Naive B cell (primary cell): ENCODE results near the gene FAM209A. TPM values are rescaled to one million over a fixed set of nuclear protein-coding genes. Genes with fewer than 3 reads are reported as not detected.
A peak's percentile ranks its signal among the peaks of the same experiment; 100 is the strongest.
"Not testable (repeated sequence)": the region's sequence is repeated elsewhere in the genome, so short reads cannot be mapped to it uniquely, and the experiment has no call there.

Experiments
- ATAC-seq, 2 donors: fragments of 150-1000 bp; cut with Tn5 transposase; 2 replicates each; pipeline ENCODE4 v1.10.0; 2021; ENCODE audit warnings: low read depth in 2 of 2, mild to moderate bottlenecking in 2 of 2, moderate library complexity in 2 of 2
- DNase-seq: peaks from one replicate; pipeline ENCODE4 v3.0.0; 2022
- H3K27ac Mint-ChIP-seq, 6 donors: one replicate each; pipeline ENCODE4 v1.8.0; 2020 to 2022; ENCODE audit warnings: mild to moderate bottlenecking in 6 of 6, mixed read lengths in 6 of 6, moderate library complexity in 5 of 6, inconsistent platforms in 2 of 6
- H3K27me3 Mint-ChIP-seq, 3 donors: one replicate each; pipeline ENCODE4 v1.8.0; 2021 to 2022; ENCODE audit warnings: mixed read lengths in 3 of 3, mild to moderate bottlenecking in 1 of 3
- H3K36me3 Mint-ChIP-seq, 2 donors: one replicate each; pipeline ENCODE4 v1.8.0; 2020 to 2022; ENCODE audit warnings: mixed read lengths in 2 of 2, inconsistent platforms in 1 of 2, mild to moderate bottlenecking in 1 of 2
- H3K4me1 Mint-ChIP-seq, 3 donors: one replicate each; pipeline ENCODE4 v1.8.0; 2020 to 2022; ENCODE audit warnings: mixed read lengths in 3 of 3, inconsistent platforms in 1 of 3, mild to moderate bottlenecking in 1 of 3, moderate library complexity in 1 of 3
- H3K4me3 Mint-ChIP-seq, 8 donors: one replicate each; pipeline ENCODE4 v1.8.0; 2020 to 2022; ENCODE audit warnings: mild to moderate bottlenecking in 8 of 8, mixed read lengths in 8 of 8, moderate library complexity in 8 of 8, inconsistent platforms in 2 of 8
- H3K9me3 Mint-ChIP-seq, 7 donors: one replicate each; pipeline ENCODE4 v1.8.0; 2020 to 2022; ENCODE audit warnings: mixed read lengths in 7 of 7, mild to moderate bottlenecking in 5 of 7, inconsistent platforms in 2 of 7, moderate library complexity in 1 of 7
- polyA plus RNA-seq, 6 donors: library from polyadenylated mRNA; unstranded; fragments of 300-500 nt; fragmentation: Illumina TruSeq; gene quantifications; one replicate each; pipeline ENCODE4 v1.2.3, GENCODE V29; 2021; ENCODE audit warnings: low read depth in 6 of 6

FAM209A gene
- polyA plus RNA-seq = 1 to 10 TPM in 1 of 6 donors, under 1 TPM in 3, not detected in 2; 0.38 to 1.1 (median 0.73) TPM

GRCh38 chr20:56524444-56524843 lies at the start of gene FAM209A:
Gene FAM209A (plus strand): TSS chr20:56524744. CDS start chr20:56524809, 65 bp downstream.
- H3K4me3 Mint-ChIP-seq = peak within 1 kb of the TSS in 1 of 8 donors; percentile 60

DNA sequence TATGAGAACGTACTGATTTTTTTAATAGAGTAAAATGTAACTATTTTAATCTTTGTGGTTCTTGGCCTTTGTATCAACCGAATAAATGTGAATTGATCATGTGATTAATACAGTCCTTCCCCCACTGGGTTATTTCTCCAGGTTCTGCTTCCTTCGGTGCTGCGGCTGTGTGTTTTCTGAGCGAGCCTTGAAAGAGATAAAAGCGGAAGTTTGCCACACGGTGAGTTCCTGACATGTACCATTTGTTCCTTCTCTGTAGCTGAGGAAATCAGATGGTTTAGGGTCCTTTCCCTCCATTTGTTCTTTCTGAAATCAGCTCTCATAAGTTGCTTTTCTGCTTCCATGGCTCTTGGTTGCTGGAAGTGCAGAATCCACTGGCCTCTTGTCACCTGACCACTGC lies 40.6 kb upstream of the FAM209A start:
- peaks cover 47 to 62% of the 10 kb centered on the region in 2 donors for H3K36me3 Mint-ChIP-seq
- H3K27ac Mint-ChIP-seq = peak overlapping the region; percentile 83 to 97 (median 94)
- H3K9me3 Mint-ChIP-seq = no peaks in the 10 kb centered on the region
- no peaks in the 10 kb centered on the region for H3K27me3 Mint-ChIP-seq
- peaks cover 30 to 42% (median 33%) of the 10 kb centered on the region in 3 donors for H3K4me1 Mint-ChIP-seq
- peak overlapping the region; percentile 46 to 90 (median 86) for H3K4me3 Mint-ChIP-seq
- peak; percentile 46 for DNase-seq
- peak; percentile 99 to 100 for ATAC-seq

More at GRCh38 chr20:56524444-56524843, at the start of gene FAM209A:
- H3K27me3 Mint-ChIP-seq, H3K27ac Mint-ChIP-seq, DNase-seq, H3K4me1 Mint-ChIP-seq, ATAC-seq: not testable (repeated sequence)
- peaks cover 21 to 24% of the 10 kb centered on the region in 2 donors for H3K36me3 Mint-ChIP-seq
- H3K9me3 Mint-ChIP-seq = peaks cover 5 to 31% (median 26%) of the 10 kb centered on the region in 7 donors

DNA sequence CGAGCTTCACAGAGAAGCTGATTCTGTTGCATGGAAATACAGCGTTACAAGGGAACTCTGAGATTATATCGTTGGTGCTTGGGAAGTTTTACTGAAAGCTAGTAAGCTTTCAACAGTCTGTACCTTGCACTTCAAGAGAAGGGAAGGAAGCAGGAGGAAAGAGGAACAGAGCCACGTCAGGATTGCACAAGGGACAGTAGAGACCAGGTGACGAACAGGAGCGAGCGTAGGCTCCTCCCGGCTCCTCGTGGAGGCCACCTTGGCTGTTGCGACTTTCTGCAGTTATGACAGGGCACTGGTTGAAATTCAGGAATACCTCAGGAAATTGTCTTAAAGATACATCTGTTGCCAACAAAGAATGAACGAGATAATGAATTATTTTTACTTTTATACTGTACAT lies 37.3 kb upstream of the FAM209A start:
- DNase-seq = no peak
- ATAC-seq = no peak
- Mint-ChIP-seq H3K4me1 (peaks cover 26 to 48% (median 33%) of the 10 kb centered on the region in 3 donors), H3K4me3 (no peak overlapping the region), H3K27ac (peak overlapping the region in 1 of 6 donors; percentile 39), H3K36me3 (peaks cover 42 to 58% of the 10 kb centered on the region in 2 donors), H3K27me3 (no peaks in the 10 kb centered on the region), H3K9me3 (no peaks in the 10 kb centered on the region)

DNA sequence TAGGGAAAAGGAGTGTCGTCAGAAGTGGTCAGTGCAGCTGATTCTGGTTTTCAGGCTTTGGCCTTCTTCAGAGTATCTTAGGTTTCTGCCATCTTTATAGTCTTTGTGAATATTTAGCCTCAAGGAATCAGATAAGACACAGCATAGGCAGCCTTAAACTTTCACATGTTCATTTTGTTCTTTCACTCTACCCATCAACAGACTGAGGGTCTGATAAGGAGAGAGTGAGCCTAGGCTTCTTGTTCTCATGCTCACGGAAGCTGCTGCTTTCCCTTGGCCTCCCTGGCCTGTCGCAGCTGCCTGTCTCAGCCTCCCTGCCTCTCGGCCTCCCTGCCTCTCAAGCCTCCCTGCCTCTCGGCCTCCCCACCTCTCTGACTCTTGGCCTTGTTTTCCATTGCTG lies 36.0 kb upstream of the FAM209A start:
- Mint-ChIP-seq H3K36me3 (peaks cover 42 to 50% of the 10 kb centered on the region in 2 donors), H3K4me3 (no peak overlapping the region), H3K27me3 (no peaks in the 10 kb centered on the region), H3K9me3 (no peaks in the 10 kb centered on the region), H3K4me1 (peaks cover 21 to 41% (median 26%) of the 10 kb centered on the region in 3 donors), H3K27ac (peak overlapping the region in 1 of 6 donors; percentile 27)
- DNase-seq = no peak
- no peak for ATAC-seq

GRCh38 chr20:56501116-56501515 lies 23.4 kb upstream of the FAM209A start:
- no peak for ATAC-seq
- Mint-ChIP-seq H3K4me3 (no peak overlapping the region), H3K9me3 (peaks cover 0 to 15% (median 5%) of the 10 kb centered on the region in 7 donors), H3K36me3 (peaks cover 16 to 18% of the 10 kb centered on the region in 2 donors), H3K27me3 (no peaks in the 10 kb centered on the region), H3K4me1 (peaks cover 2 to 6% (median 4%) of the 10 kb centered on the region in 3 donors), H3K27ac (no peak overlapping the region)
- DNase-seq = no peak

DNA sequence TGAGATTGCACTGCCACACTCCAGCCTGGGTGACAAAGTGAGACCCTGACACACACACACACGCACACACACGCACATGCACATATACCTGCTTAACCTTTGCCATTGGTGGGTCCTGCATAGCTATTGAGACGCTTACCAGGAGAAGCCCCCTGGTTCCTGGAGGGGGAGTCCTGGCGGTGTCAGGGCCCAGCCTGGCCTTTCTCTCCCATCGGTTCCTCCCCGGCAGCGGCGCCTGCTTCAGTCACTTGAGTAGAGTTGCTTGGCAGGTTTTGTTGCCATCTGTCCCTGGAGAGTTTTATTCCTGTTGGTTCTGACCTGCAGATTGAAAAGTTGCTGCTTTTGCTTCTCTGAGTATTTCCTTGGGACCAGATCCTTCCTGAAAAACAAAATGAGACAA lies 20.6 kb upstream of the FAM209A start:
- no peak overlapping the region for H3K4me3 Mint-ChIP-seq
- no peaks in the 10 kb centered on the region for H3K27me3 Mint-ChIP-seq
- peaks cover 0 to 7% of the 10 kb centered on the region in 2 donors for H3K36me3 Mint-ChIP-seq
- DNase-seq = no peak
- H3K4me1 Mint-ChIP-seq = peaks cover 0 to 9% (median 2%) of the 10 kb centered on the region in 3 donors
- ATAC-seq = no peak
- peak overlapping the region in 1 of 6 donors; percentile 76 for H3K27ac Mint-ChIP-seq
- no peaks in the 10 kb centered on the region for H3K9me3 Mint-ChIP-seq

GRCh38 chr20:56504373-56505005 lies 20.1 kb upstream of the FAM209A start:
- H3K27me3 Mint-ChIP-seq = no peaks in the 10 kb centered on the region
- no peak for DNase-seq
- no peak for ATAC-seq
- peaks cover 0 to 7% of the 10 kb centered on the region in 2 donors for H3K36me3 Mint-ChIP-seq
- H3K9me3 Mint-ChIP-seq = no peaks in the 10 kb centered on the region
- H3K27ac Mint-ChIP-seq = peak overlapping the region in 1 of 6 donors; percentile 76
- no peak overlapping the region for H3K4me3 Mint-ChIP-seq
- peaks cover 0 to 9% (median 2%) of the 10 kb centered on the region in 3 donors for H3K4me1 Mint-ChIP-seq

- H3K4me3 Mint-ChIP-seq = no peak overlapping the region
- DNase-seq = no peak
- H3K4me1 Mint-ChIP-seq = peaks cover 0 to 9% (median 2%) of the 10 kb centered on the region in 3 donors
- H3K9me3 Mint-ChIP-seq = no peaks in the 10 kb centered on the region
- no peak for ATAC-seq
- no peaks in the 10 kb centered on the region for H3K27me3 Mint-ChIP-seq
- H3K27ac Mint-ChIP-seq = no peak overlapping the region
- peaks cover 0 to 7% of the 10 kb centered on the region in 2 donors for H3K36me3 Mint-ChIP-seq
Measured at GRCh38 chr20:56506103-56506502, 18.4 kb upstream of the FAM209A start.

DNA sequence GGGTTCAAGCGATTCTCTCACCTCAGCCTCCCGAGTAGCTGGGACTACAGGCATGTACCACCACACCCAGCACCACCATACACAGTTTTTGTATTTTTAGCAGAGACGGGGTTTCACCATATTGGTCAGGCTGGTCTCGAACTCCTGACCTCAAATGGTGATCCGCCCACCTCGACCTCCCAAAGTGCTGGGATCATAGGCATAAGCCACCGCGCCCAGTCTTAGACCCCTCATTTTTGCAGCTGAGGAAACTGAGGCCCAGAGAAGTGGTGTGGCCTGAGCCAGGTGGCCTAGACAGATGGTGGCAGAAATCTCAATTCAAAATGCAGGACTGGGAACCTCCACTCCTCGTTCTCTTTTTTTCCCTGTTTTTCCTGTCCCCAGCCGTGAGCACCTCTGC lies 12.6 kb upstream of the FAM209A start:
- Mint-ChIP-seq H3K4me1 (peaks cover 0 to 9% (median 0%) of the 10 kb centered on the region in 3 donors), H3K9me3 (no peaks in the 10 kb centered on the region), H3K27ac (peak overlapping the region in 1 of 6 donors; percentile 74), H3K27me3 (no peaks in the 10 kb centered on the region), H3K4me3 (no peak overlapping the region), H3K36me3 (peaks cover 15 to 18% of the 10 kb centered on the region in 2 donors)
- ATAC-seq (no peak), DNase-seq (no peak)

DNA sequence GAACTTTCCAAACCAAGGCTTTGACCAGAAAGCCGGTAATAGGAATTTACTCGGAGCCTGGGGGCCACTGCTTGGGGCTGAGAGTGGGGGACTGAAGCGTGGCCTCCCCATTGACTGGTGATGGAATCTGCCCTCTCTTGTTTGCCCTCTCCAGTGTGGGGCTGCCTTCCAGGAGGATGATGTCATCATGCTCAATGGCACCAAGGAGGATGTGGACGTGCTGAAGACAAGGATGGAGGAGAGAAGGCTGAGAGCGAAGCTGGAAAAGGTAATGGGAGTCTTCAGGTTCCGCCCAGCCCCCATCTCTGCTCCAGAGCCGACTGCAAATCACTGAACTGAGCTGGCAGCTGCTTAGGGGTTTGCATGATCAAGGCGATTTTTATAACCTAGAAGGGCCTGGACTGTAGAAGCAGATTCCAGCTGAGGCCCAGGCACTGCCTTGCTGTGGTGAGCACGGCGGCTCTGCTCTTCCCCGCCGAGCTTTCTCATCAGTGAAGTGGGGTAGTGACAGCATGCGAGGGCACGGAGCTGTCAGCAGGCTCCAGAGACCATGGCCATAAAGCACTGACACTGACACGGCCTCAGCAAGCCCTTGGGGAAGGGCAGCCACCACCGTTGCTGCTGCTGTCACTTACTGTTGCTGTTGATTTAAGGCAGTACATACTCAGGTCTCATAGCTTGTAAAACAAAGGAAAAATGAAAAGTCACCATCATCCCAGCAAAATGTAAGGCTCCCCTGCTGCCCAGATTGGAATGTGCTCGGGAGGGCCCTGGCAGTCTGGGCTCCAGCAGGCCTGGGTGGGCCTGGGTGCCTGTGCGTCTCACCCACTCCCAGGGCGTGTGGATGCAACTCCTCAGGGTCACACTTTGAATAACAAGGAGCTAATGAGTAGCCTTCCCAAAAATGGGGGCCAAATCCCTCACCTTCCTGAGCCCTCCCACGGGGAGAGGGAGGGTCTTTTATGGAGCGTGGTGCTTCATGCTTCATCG lies 11.1 kb upstream of the FAM209A start:
- Mint-ChIP-seq H3K36me3 (peaks cover 21 to 33% of the 10 kb centered on the region in 2 donors), H3K4me3 (no peak overlapping the region), H3K4me1 (peaks cover 0 to 2% (median 0%) of the 10 kb centered on the region in 3 donors), H3K27ac (no peak overlapping the region), H3K9me3 (peaks cover 0 to 5% (median 4%) of the 10 kb centered on the region in 7 donors), H3K27me3 (no peaks in the 10 kb centered on the region)
- ATAC-seq (no peak), DNase-seq (no peak)

- H3K27me3 Mint-ChIP-seq = no peaks in the 10 kb centered on the region
- ATAC-seq (no peak), DNase-seq (no peak)
- H3K27ac Mint-ChIP-seq = peak overlapping the region in 1 of 6 donors; percentile 21
- peaks cover 0 to 34% (median 25%) of the 10 kb centered on the region in 7 donors for H3K9me3 Mint-ChIP-seq
- H3K36me3 Mint-ChIP-seq = peaks cover 46 to 55% of the 10 kb centered on the region in 2 donors
- no peaks in the 10 kb centered on the region for H3K4me1 Mint-ChIP-seq
- H3K4me3 Mint-ChIP-seq = no peak overlapping the region
Measured at GRCh38 chr20:56516631-56517030, 7.9 kb upstream of the FAM209A start.

- peaks cover 0 to 38% (median 29%) of the 10 kb centered on the region in 7 donors for H3K9me3 Mint-ChIP-seq
- DNase-seq (no peak), ATAC-seq (no peak)
- H3K4me1 Mint-ChIP-seq = no peaks in the 10 kb centered on the region
- H3K4me3 Mint-ChIP-seq = no peak overlapping the region
- peaks cover 46 to 57% of the 10 kb centered on the region in 2 donors for H3K36me3 Mint-ChIP-seq
- no peaks in the 10 kb centered on the region for H3K27me3 Mint-ChIP-seq
- no peak overlapping the region for H3K27ac Mint-ChIP-seq
Measured at GRCh38 chr20:56517211-56517610, 7.3 kb upstream of the FAM209A start.

- Mint-ChIP-seq H3K4me3 (no peak overlapping the region), H3K27ac (no peak overlapping the region), H3K9me3 (peaks cover 0 to 38% (median 30%) of the 10 kb centered on the region in 7 donors), H3K27me3 (no peaks in the 10 kb centered on the region), H3K4me1 (no peaks in the 10 kb centered on the region), H3K36me3 (peaks cover 46 to 57% of the 10 kb centered on the region in 2 donors)
- ATAC-seq (no peak), DNase-seq (no peak)
Measured at GRCh38 chr20:56517641-56518040, 6.9 kb upstream of the FAM209A start.
